MM.1S (cell line): ENCODE results near the gene KIAA1191.
"Not testable (repeated sequence)": the region's sequence is repeated elsewhere in the genome, so short reads cannot be mapped to it uniquely, and the experiment has no call there.

Source experiments
- DNase-seq: peaks from one replicate; pipeline ENCODE4 v3.0.0-alpha.2; 2015
- H2AFZ ChIP-seq: fragments of 300-600 bp; sonication (generic); 2 replicates; pipeline ENCODE4 v1.6.0; 2016; ENCODE audit warnings: antibody characterized with exemption, low read length
- H3F3A ChIP-seq: fragments of 300-600 bp; sonication (generic); 2 replicates; pipeline ENCODE4 v1.6.1; 2016; ENCODE audit warnings: mild to moderate bottlenecking, antibody characterized with exemption, low read length, moderate library complexity, mixed read lengths; ENCODE audit not compliant: insufficient read depth
- H3K27ac ChIP-seq: fragments of 300-600 bp; sonication (generic); 2 replicates; pipeline ENCODE4 v1.5.1; 2016; ENCODE audit warnings: mild to moderate bottlenecking, low read length
- H3K27me3 ChIP-seq: fragments of 300-600 bp; sonication (generic); replicated peaks from 2 replicates; pipeline ENCODE4 v1.6.0; 2016; ENCODE audit warnings: low read length; ENCODE audit not compliant: insufficient read depth
- H3K36me3 ChIP-seq: fragments of 300-600 bp; sonication (generic); replicated peaks from 2 replicates; pipeline ENCODE4 v1.6.1; 2016; ENCODE audit warnings: mild to moderate bottlenecking, low read length, mixed read lengths; ENCODE audit not compliant: insufficient read depth
- H3K4me1 ChIP-seq: fragments of 300-600 bp; sonication (generic); 2 replicates; pipeline ENCODE4 v1.6.1; 2016; ENCODE audit warnings: low read length, mixed read lengths
- H3K4me2 ChIP-seq: fragments of 300-600 bp; sonication (generic); 2 replicates; pipeline ENCODE4 v1.6.0; 2016; ENCODE audit warnings: low read depth, low read length
- H3K4me3 ChIP-seq: fragments of 300-600 bp; sonication (generic); 2 replicates; pipeline ENCODE4 v1.5.1; 2016; ENCODE audit warnings: low read length, mixed read lengths
- H3K79me2 ChIP-seq: fragments of 300-600 bp; sonication (generic); 2 replicates; pipeline ENCODE4 v1.6.1; 2016; ENCODE audit warnings: mixed run types, low read length, mixed read lengths
- H3K9ac ChIP-seq: fragments of 300-600 bp; sonication (generic); 2 replicates; pipeline ENCODE4 v1.6.1; 2016; ENCODE audit warnings: low read length, mixed read lengths
- H3K9me2 ChIP-seq: fragments of 300-600 bp; sonication (generic); replicated peaks from 2 replicates; pipeline ENCODE4 v1.6.1; 2016; ENCODE audit warnings: mild to moderate bottlenecking, low read length, mixed read lengths; ENCODE audit not compliant: insufficient read depth
- H3K9me3 ChIP-seq: fragments of 300-600 bp; sonication (generic); replicated peaks from 2 replicates; pipeline ENCODE4 v1.6.1; 2016; ENCODE audit warnings: mild to moderate bottlenecking, low read length, mixed read lengths; ENCODE audit not compliant: insufficient read depth
- H4K20me1 ChIP-seq: fragments of 300-600 bp; sonication (generic); 2 replicates; pipeline ENCODE4 v1.6.1; 2016; ENCODE audit warnings: mild to moderate bottlenecking, low read length, moderate library complexity, mixed read lengths; ENCODE audit not compliant: insufficient read depth
- CTCF ChIP-seq: fragments of 300-600 bp; sonication (generic); IDR thresholded peaks from 2 replicates; pipeline ENCODE4 v1.5.1; 2016; ENCODE audit warnings: antibody characterized with exemption, low read length, mixed read lengths
- EZH2 ChIP-seq: fragments of 300-600 bp; sonication (generic); optimal IDR thresholded peaks from 2 replicates; pipeline ENCODE3; 2017; ENCODE audit warnings: low read depth, mild to moderate bottlenecking, antibody characterized with exemption, low read length, mixed read lengths
- EZH2phosphoT487 ChIP-seq: fragments of 300-600 bp; sonication (generic); IDR thresholded peaks from 2 replicates; pipeline ENCODE4 v1.6.1; 2018; ENCODE audit warnings: antibody characterized with exemption, low read length

KIAA1191 gene

GRCh38 chr5:176317534-176318374 lies 43.8 kb downstream of the KIAA1191 start:
- Histone ChIP-seq H3K4me2 (no peak overlapping the region), H3K27me3 (no peaks in the 10 kb centered on the region), H3K9me3 (no peaks in the 10 kb centered on the region), H2AFZ (no peak overlapping the region), H3K9ac (no peak overlapping the region), H3K36me3 (no peaks in the 10 kb centered on the region), H3F3A (no peaks in the 10 kb centered on the region), H3K9me2 (no peaks in the 10 kb centered on the region), H3K4me3 (no peak overlapping the region), H4K20me1 (no peaks in the 10 kb centered on the region), H3K4me1 (no peaks in the 10 kb centered on the region), H3K27ac (no peak overlapping the region), H3K79me2 (no peaks in the 10 kb centered on the region)
- no peak for TF ChIP-seq EZH2phosphoT487
- no peak for TF ChIP-seq CTCF
- no peak for TF ChIP-seq EZH2
- DNase-seq: no peak

GRCh38 chr5:176305356-176305755 lies 56.2 kb downstream of the KIAA1191 start:
- not testable (repeated sequence) for H3K4me3 ChIP-seq, H4K20me1 ChIP-seq, H3F3A ChIP-seq, H3K36me3 ChIP-seq, H3K4me1 ChIP-seq, H3K4me2 ChIP-seq, H3K9me3 ChIP-seq, H3K9ac ChIP-seq, H3K27ac ChIP-seq, H3K9me2 ChIP-seq, H3K79me2 ChIP-seq, H2AFZ ChIP-seq, DNase-seq, H3K27me3 ChIP-seq
